Eye (tissue), 1 donor: ENCODE results near the gene NUDT5.

Experiments used
- DNase-seq: peaks from one replicate; pipeline ENCODE4 v3.0.0-alpha.2; 2015

Gene NUDT5

DNA sequence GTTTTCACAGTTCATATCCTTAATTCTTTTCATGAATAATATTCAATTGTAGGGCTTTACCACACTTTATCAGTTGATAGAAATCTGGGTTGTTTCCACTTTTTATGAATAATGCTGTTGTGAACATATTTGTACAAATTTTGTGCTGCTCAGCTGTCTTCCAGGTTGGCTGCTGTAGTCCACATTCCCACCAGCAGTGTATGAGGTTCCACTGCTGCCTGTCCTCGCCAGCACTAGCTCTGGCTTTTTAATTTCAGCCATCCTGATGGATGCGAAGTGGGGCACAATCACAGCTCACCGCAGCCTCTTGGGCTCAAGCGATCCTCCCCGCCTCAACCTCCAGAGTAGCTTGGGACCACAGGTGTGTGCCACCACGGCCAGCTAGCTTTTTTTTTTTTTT lies 32.8 kb downstream of the NUDT5 start:
- no peak for DNase-seq

DNA sequence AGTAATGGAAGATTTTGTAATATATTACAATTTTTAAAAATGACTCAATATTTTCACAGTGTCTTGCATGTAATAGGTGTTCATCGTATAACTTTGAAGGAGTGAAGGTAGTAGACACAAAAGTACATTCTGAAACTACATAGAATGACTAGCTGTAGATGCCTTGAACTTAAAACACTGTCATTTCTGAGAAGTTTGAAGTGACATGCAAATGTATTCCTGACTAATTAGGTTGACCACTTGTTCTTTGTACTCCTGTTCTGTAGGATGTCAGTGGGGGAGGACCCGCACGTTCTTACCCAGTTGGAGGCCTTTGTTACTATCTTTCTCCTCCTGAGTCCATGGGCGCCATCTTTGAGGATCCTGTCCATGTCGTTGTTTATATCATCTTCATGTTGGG lies 35.0 kb downstream of the NUDT5 start:
- no peak for DNase-seq

DNA sequence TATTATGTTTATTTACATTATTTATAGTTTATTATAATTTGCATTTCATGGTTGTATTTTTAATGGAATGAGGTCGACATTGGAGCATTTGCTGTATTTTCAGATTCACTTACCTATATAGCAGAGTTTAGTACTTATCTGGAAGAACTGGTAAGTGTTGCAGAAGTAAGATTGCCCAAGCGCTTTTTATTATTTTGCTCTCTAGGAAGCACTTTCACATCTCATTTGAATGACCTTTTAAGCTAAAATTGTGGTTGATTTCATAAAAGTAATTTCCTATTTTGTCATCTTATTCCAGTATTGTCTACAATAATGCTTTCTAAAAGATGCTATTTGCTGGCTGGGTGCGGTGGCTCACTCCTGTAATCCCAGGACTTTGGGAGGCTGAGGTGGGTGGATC lies 37.6 kb downstream of the NUDT5 start:
- no peak for DNase-seq

DNA sequence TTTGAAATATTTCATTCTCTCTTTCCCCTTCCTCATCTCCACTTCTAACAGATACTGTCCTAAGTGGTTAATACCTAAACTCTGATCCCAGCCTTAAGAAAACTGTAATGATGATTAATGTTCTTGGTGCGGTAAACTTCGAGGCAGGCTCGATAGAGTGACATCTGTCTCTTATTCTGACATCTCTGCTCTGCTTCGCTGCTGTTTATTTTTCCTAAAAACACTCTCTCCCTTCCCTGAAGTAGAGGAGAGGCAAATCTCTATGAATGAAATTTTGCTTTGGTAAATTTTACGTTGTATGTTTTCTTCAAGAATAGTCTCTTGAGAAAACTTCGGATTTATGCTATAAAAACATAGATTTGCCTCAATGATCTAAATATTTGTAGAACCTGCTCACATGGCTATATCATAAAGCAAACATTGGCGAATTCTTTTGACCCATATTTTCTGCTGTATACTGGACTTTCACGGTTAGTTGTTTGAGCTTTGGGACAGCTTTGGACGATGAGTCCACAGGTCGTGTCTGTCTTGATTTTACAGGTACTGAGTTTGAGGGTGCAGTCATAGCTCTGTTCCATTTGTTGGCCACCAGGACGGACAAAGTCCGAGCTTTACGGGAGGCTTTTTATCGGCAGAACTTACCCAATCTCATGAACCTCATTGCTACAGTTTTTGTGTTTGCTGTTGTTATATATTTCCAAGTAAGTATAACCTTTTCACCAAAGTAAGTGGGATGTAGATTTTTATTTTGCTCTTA lies 39.1 kb downstream of the NUDT5 start:
- DNase-seq = no peak

DNA sequence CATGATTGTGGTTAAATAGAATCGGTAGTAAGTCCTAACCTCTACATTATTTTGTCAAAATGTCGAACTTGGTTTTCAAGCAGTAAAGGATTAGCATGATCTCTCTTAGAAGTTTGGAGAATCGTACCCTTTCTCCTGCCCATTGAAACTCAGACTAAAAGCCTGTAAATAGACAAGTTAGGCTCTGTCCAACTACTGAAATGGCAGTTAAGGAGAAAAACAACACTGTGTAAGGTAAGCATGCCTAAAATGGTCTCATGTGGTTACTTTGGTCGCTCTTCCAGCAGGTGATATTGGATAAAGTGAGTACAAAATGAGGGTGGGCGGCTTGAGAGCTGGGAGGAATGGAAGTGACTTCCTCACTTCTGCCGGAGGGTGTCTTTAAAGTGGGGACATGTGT lies 41.2 kb downstream of the NUDT5 start:
- DNase-seq = no peak

DNA sequence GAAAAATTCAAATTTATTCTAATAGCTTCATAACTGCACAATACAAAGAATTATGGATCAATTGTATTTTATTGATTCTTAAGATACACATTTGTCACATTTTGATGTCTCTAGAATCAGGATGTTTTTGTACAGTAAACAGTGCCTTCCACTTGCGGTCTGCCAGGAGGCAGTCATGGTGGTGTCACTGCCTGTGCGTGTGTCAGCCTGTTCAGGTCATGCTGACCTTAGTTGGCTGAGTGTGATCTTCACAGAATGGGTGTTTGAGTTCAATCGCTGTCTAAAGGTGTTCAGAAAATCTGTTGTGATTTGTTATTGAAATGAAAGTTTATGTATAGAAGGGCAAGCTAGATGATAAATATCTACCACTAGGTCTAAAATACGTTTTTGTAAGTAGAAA lies 45.5 kb downstream of the NUDT5 start:
- DNase-seq = no peak

DNA sequence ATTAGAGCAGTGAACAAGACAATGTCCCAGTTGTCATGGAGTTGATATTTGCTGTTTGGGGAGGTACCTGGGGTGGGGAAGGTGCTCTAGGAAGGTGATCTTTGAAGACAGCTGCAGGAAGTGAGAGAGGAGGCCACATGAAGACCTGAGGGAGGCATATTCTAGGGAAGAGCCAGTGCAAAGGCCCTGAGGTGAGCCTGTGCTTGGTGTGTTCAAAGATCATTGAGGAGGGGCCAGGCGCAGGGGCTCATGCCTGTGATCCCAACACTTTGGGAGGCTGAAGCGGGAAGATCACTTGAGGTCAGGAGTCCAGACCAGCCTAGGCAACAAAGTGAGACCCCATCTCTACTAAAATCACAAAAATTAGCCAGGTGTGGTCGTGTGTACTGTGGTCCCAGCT lies 51.2 kb downstream of the NUDT5 start:
- DNase-seq = no peak

DNA sequence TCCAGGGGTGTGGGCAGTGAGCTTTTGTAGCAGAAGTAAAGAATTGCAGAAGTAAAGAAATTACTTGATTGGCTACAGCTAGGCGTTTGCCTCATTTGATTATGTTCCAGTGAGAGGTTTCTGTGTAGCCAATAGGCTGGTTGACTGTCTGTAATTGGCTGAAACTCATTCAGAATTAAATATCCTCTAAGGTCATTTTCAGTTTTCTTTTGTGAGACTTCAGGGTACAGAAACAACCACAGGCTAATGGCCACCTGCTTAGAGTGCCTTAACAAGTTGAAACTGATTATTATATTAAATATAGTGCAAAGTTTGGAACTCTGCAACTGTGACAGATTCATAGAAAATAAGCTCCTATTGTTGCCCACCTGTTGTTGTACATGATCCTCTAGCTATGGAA lies 55.7 kb downstream of the NUDT5 start:
- no peak for DNase-seq

DNA sequence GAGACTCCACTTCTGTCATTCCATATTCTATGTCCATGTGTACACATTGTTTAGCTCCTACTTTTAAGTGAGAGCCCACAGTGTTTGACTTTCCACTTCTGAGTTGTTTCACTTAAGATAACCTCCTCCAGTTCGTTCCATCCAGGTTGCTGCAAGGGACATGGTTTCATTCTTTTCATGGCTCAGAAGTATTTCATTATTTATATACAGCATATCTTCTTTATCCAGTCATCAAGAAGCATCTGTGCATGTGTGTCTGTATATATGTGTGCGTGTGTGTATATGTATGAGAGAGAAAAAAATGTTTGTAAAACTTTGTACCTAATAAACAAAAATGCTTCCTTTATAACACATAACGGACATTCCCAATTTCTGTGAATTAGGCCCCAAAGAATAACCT lies 60.1 kb downstream of the NUDT5 start:
- no peak for DNase-seq

DNA sequence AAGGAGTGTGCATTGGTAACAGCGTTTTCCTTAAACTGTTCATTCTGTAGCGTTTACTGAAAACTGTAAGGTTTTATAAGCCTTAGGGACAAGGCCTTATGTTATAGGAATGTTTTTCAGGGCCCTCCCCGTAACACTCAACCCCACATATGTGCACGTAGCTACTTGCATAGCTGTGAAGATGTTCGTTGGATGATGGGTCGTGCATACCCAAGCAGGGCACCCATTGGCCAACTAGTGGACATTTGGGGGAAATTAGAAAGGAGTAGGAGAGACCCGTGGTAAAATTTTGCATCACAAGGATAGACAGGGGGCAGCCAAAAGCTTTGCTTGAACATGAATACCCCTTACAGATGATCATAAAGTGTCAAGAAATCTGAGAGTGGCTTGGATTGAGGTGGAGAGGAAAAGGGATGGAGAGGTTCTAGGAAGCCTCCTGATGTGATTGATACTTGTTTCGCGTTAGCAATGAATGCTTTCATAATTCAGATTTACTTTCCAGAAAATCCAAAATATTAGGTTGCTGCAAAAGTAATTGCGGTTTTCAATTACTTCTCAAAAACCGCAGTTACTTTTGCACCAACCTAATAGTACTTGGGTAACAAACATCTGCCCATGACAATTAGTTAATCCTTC lies 65.3 kb downstream of the NUDT5 start:
- peak; percentile 87 for DNase-seq

DNA sequence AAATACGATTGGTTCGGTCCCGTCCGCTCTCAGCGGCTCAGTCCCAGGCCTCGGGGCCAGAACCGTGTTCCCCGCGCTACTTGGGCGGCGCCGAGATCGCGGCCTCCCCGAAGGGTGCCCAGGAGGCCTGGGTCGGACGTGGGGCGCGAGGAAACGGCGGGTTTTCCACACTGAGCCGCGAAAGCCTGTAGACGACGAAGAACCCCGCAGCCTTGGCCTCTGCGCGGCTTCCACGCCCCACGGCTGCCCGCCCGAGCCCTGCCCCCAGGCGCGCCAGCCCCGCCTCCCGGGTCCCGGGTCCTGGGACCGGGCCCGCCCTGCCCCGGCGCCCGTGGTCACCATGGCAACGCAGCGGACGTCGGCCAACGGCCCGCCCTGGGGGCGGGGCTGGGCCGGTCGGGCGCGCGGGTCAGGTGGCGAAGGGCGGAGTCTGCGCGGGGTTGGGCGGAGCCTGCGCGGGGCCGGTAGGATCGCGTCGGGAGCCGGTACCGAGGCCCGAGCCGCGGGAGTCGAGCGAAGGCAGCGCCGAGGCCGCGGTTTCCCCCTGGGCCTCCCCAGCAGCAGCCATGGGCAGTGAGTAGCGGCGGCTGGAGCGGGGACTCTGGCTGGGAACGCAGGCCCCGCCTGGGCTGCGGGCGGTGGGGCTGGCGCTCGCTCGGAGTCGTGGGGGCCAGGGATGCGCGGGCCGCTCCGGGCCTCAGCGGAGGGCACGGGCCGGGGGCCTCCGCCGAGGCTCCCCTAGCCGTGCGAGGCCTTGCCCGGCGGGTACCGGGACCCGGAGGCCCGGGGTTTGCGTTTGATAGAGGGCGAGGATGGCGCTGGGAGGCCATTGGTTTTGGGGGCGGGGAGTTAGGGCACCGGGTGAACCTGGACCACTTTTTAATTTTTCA lies 66.2 kb downstream of the NUDT5 start, which contains the start of gene SEC61A2:
SEC61A2 (plus strand) TSS at position 456 of the 890 bp plus-strand sequence; CDS start at position 567, 111 bp downstream.
- peak; percentile 97 for DNase-seq

DNA sequence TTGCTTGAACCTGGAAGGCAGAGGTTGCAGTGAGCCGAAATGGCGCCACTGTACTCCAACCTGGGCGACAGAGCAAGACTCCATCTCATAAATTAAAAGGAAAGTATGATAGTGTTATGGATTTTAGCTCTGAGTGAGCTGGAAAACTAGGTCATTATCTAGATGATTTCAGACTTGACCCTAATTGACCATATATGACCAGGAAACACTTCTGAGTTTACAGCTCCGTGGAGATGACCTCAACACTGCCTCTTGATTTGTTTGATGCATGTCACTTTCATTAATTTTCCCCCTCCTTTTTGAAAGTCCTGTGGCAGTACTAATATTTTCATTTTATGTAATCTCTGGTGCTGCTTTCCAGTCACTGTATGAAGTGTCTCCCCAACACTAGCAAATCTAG lies 74.0 kb downstream of the NUDT5 start:
- DNase-seq = no peak
